MCF 10A (cell line): ENCODE measurements around the gene PDCD7. TPM values are rescaled to one million over a fixed set of nuclear protein-coding genes. Genes with fewer than 3 reads are reported as not detected.
"Not testable (repeated sequence)": the region's sequence is repeated elsewhere in the genome, so short reads cannot be mapped to it uniquely, and the experiment has no call there.

Experiments used
- BruUV-seq: library from RNA; stranded (reverse); fragments of 400-500 nt; replicated peaks from 2 replicates; lab custom pipeline; 2021; lab: Mats Ljungman, UMichigan
- CTCF ChIA-PET: fragments of 300-600 bp; sonication (Branson Sonifier 250); formaldehyde crosslinking; extraction: SDS; loops from one replicate; lab custom pipeline; 2021; ENCODE audit warnings: antibody characterized with exemption, inconsistent platforms; lab: Yijun Ruan, JAX
- POLR2A ChIA-PET: fragments of 300-600, 350-650 bp; sonication (Branson Sonifier 250); formaldehyde crosslinking; extraction: SDS; loops from one replicate; lab custom pipeline; 2020; ENCODE audit warnings: antibody characterized with exemption, inconsistent platforms; lab: Yijun Ruan, JAX
- DNase-seq: peaks from one replicate; pipeline ENCODE4 v3.0.0-alpha.2; 2018; ENCODE audit not compliant: unreplicated experiment
- H3K27ac Mint-ChIP-seq: one replicate; pipeline ENCODE4 v1.8.0; 2022; ENCODE audit warnings: mild to moderate bottlenecking, low read depth, mixed read lengths; ENCODE audit not compliant: unreplicated experiment
- H3K27me3 Mint-ChIP-seq: one replicate; pipeline ENCODE4 v1.8.0; 2022; ENCODE audit warnings: mixed read lengths; ENCODE audit not compliant: insufficient read depth, unreplicated experiment
- H3K36me3 Mint-ChIP-seq: one replicate; pipeline ENCODE4 v1.8.0; 2022; ENCODE audit warnings: mild to moderate bottlenecking, moderate library complexity, mixed read lengths; ENCODE audit not compliant: insufficient read depth, unreplicated experiment
- H3K4me1 Mint-ChIP-seq: one replicate; pipeline ENCODE4 v1.8.0; 2022; ENCODE audit warnings: mixed read lengths; ENCODE audit not compliant: insufficient read depth, unreplicated experiment
- H3K4me3 Mint-ChIP-seq: one replicate; pipeline ENCODE4 v1.8.0; 2022; ENCODE audit warnings: mild to moderate bottlenecking, moderate library complexity, mixed read lengths; ENCODE audit not compliant: unreplicated experiment
- H3K9me3 Mint-ChIP-seq: one replicate; pipeline ENCODE4 v1.8.0; 2022; ENCODE audit warnings: mixed read lengths; ENCODE audit not compliant: unreplicated experiment
- intact Hi-C: fragments of 100-400 bp; cut with micrococcal nuclease; formaldehyde crosslinking; loops from 2 replicates; pipeline ENCODE4 v1.14.1; 2022
- total RNA-seq: library from RNA; stranded (reverse); gene quantifications from 2 replicates; pipeline ENCODE4 v1.2.3, GENCODE V29; 2022
- TF ChIP-seq, protein P1 (sequence below): fragments of 200-600 bp; IDR thresholded peaks from one replicate; pipeline ENCODE4 v1.8.0; 2022; ENCODE audit warnings: antibody characterized with exemption, mild to moderate bottlenecking; ENCODE audit not compliant: unreplicated experiment

The PDCD7 gene
- total RNA-seq, 1 experiment from 2014 or later: 26.3 TPM

DNA sequence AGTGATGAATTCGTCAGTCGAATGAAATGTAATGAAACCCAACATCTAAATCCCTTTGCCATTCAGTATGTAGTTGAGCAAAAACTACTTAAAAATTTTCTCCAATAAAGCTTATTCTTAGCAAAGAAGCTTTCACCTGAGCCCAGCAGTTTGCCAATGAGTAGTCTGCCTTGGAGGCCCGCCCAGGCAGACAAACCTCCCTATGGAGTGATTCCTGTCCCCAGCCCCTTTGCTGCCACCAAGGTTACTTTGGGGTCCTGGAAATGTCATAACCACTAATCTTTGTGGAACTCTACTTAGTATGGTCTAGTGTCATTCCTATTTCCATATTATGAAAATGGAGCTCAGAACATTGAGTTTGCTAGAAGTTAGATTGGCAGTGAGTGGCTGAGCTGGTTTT lies 30.7 kb downstream of the PDCD7 start:
- POLR2A ChIA-PET: no interaction called here
- peaks cover 46% of the 10 kb centered on the region for H3K36me3 Mint-ChIP-seq

DNA sequence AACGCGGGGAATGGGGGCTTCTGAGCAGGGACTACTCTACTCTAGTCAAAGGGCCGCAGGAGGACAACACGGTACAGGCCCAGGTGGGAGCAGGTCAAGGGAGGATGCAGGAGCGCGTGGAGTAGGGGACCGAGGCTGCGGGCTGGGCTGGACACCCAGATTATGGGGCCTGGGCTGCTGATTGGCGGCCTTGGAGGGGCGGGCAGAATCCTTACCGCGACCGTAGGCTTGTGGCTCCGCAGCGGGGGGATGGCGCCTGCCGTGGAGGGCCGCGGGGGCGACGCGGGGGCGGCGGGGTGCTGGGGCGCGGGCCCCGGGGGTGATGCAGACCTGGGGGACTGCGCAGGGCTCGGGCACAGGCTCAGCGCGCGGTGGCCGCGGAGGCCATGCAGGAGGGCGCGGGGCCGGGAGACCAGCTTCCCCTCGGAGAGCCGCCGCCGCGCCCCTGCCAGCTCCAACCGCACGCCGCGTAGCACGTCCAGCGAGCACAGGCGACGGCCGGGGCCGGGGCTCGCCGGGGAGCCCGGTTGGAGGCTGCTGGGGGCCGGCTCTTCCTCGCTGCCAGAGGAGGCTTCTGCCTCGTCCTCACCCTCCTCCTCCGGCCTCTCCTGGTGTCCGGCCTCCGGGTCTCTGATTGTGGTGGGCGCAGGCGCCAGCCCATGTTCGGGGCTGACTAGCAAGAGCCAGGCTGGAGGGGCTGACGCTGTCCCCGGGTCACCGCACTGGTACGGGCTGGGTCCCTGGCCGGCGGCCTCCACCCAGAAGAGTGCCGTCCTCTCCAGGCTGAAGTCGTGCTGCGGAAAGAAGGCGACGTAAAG lies 31.5 kb downstream of the PDCD7 start:
- intact Hi-C loops: loop anchor here (1.0 kb wide), 2 partner anchors 48 to 69 kb away; no protein-coding TSS in a partner anchor
- H3K4me1 Mint-ChIP-seq: no peaks in the 10 kb centered on the region
- CTCF ChIA-PET: interaction anchor here (0.6 to 2.2 kb wide), 16 partner anchors 9 to 308 kb away, joined by 3 to 9 read pairs (median 3); no protein-coding TSS in a partner anchor
- H3K36me3 Mint-ChIP-seq: peaks cover 46% of the 10 kb centered on the region
- no peak overlapping the region for H3K4me3 Mint-ChIP-seq
- POLR2A ChIA-PET: no interaction called here
- no peaks in the 10 kb centered on the region for H3K27me3 Mint-ChIP-seq
- H3K27ac Mint-ChIP-seq: no peak overlapping the region
- TF ChIP-seq, protein P1, sequence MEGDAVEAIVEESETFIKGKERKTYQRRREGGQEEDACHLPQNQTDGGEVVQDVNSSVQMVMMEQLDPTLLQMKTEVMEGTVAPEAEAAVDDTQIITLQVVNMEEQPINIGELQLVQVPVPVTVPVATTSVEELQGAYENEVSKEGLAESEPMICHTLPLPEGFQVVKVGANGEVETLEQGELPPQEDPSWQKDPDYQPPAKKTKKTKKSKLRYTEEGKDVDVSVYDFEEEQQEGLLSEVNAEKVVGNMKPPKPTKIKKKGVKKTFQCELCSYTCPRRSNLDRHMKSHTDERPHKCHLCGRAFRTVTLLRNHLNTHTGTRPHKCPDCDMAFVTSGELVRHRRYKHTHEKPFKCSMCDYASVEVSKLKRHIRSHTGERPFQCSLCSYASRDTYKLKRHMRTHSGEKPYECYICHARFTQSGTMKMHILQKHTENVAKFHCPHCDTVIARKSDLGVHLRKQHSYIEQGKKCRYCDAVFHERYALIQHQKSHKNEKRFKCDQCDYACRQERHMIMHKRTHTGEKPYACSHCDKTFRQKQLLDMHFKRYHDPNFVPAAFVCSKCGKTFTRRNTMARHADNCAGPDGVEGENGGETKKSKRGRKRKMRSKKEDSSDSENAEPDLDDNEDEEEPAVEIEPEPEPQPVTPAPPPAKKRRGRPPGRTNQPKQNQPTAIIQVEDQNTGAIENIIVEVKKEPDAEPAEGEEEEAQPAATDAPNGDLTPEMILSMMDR: no peak
- H3K9me3 Mint-ChIP-seq: no peaks in the 10 kb centered on the region
- DNase-seq: no peak
- no TSS peak for BruUV-seq

More for the DNA sequence above, 30.7 kb downstream of the PDCD7 start:
- BruUV-seq: no TSS peak
- DNase-seq: no peak
- H3K4me1 Mint-ChIP-seq: no peaks in the 10 kb centered on the region
- CTCF ChIA-PET: interaction anchor here (0.6 to 2.2 kb wide), 4 partner anchors 15 to 94 kb away, joined by 3 to 7 read pairs (median 4); no protein-coding TSS in a partner anchor
- no peaks in the 10 kb centered on the region for H3K9me3 Mint-ChIP-seq
- H3K27me3 Mint-ChIP-seq: no peaks in the 10 kb centered on the region
- H3K27ac Mint-ChIP-seq: no peak overlapping the region
- intact Hi-C loops: no loop called here
- H3K4me3 Mint-ChIP-seq: no peak overlapping the region
- TF ChIP-seq, protein P1: no peak

DNA sequence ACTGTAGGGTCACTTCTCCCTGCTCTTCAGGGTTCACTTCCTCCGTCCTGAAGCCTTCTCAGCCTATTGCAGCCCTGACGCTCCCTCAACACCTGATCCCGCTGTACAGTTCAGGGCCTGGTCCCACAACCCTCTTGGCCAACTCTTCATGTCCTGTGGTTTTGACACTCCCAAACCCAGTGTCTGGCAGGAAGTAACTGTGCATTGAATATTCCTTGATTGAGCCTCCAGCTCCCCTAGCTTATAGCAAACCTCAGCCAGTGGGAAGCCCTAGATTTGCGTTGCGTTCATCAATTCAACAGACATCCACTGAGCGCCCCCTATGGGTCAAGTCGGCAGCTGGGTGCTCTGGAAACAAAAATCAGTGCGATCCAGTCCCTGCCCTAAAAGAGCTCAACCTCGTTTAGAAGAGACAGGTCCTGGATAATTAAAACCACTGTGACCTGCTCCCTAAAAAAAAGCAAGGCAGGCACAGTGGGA lies 32.2 kb downstream of the PDCD7 start:
- TF ChIP-seq, protein P1: peak; percentile 78
- H3K27me3 Mint-ChIP-seq: no peaks in the 10 kb centered on the region
- no peak overlapping the region for H3K4me3 Mint-ChIP-seq
- H3K9me3 Mint-ChIP-seq: no peaks in the 10 kb centered on the region
- no peak overlapping the region for H3K27ac Mint-ChIP-seq
- intact Hi-C loops: loop anchor here (1.0 kb wide), 2 partner anchors 47 to 68 kb away; no protein-coding TSS in a partner anchor
- peak; percentile 61 for DNase-seq
- no TSS peak for BruUV-seq
- ChIA-PET POLR2A (no interaction called here), CTCF (interaction anchor here (0.6 to 1.3 kb wide), 17 partner anchors 10 to 731 kb away, joined by 3 to 9 read pairs (median 3); no protein-coding TSS in a partner anchor)
- no peaks in the 10 kb centered on the region for H3K4me1 Mint-ChIP-seq
- H3K36me3 Mint-ChIP-seq: peaks cover 46% of the 10 kb centered on the region

DNA sequence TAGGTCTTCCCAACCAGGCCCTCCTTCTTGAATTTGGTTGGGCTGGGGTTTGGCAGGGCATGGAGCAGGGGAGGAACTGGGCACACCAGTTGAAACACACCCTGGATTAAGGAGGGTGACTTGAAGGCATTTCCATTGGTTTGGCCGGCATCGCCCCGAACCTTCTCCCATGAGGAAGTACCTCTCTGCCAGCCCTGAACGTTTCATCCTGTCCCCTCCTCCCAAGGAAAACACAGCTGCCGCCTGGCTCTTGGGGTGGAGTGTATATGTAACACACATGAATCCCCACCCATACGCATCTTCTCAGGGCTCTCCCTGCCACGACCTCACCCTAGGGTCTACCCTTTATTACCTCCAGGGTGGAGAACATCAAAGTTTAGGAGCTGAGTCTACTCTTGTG lies 33.2 kb downstream of the PDCD7 start:
- ChIA-PET CTCF (interaction anchor here (1.0 to 1.3 kb wide), 4 partner anchors 13 to 100 kb away, joined by 3 to 4 read pairs (median 4); no protein-coding TSS in a partner anchor), POLR2A (no interaction called here)
- H3K27me3 Mint-ChIP-seq: no peaks in the 10 kb centered on the region
- TF ChIP-seq, protein P1: no peak
- peaks cover 42% of the 10 kb centered on the region for H3K36me3 Mint-ChIP-seq
- no peaks in the 10 kb centered on the region for H3K9me3 Mint-ChIP-seq
- no peak for DNase-seq
- H3K4me3 Mint-ChIP-seq: no peak overlapping the region
- no peaks in the 10 kb centered on the region for H3K4me1 Mint-ChIP-seq
- no peak overlapping the region for H3K27ac Mint-ChIP-seq
- no TSS peak for BruUV-seq
- intact Hi-C loops: no loop called here

DNA sequence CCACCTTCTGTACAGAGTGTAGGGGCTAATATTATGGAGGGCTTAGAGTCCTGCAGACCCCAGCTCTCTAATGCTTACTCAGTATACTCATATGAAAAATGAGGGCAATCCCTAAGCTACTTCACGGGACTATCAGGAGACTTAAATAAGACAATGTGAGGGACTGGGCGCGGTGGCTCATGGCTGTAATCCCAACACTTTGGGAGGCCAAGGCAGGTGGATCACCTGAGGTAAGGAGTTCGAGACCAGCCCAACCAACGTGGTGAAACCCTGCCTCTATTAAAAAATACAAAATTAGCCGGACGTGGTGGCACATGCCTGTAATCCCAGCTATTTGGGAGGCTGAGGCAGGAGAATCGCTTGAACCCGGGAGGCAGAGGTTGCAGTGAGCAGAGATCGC lies 33.8 kb downstream of the PDCD7 start:
- H3K4me3 Mint-ChIP-seq, DNase-seq, BruUV-seq, POLR2A ChIA-PET, H3K27ac Mint-ChIP-seq, H3K4me1 Mint-ChIP-seq, H3K9me3 Mint-ChIP-seq, intact Hi-C loops, H3K27me3 Mint-ChIP-seq: not testable (repeated sequence)
- peaks cover 36% of the 10 kb centered on the region for H3K36me3 Mint-ChIP-seq
- CTCF ChIA-PET: interaction anchor here (0.6 kb wide), 1 partner anchor 12 kb away, joined by 3 read pairs; no protein-coding TSS in a partner anchor
